Endothelial cell of umbilical vein (primary cell): ENCODE results near the gene HECTD1. TPM values are rescaled to one million over a fixed set of nuclear protein-coding genes. Genes with fewer than 3 reads are reported as not detected.
"Not testable (repeated sequence)": the region's sequence is repeated elsewhere in the genome, so short reads cannot be mapped to it uniquely, and the experiment has no call there.

Experiments used
- BruUV-seq: library from RNA; stranded (reverse); fragments of 400-500 nt; replicated peaks from 2 replicates; lab custom pipeline; 2021; lab: Mats Ljungman, UMichigan
- CTCF ChIA-PET: fragments of 300-600, 350-600 bp; sonication (Branson Sonifier 250); formaldehyde crosslinking; loops from one replicate; lab custom pipeline; 2021; ENCODE audit warnings: antibody characterized with exemption, inconsistent platforms; lab: Charles Lee
- POLR2A ChIA-PET: fragments of 300-600, 350-600 bp; sonication (Branson Sonifier 250); formaldehyde crosslinking; loops from one replicate; lab custom pipeline; 2021; ENCODE audit warnings: antibody characterized with exemption, inconsistent platforms; lab: Charles Lee
- DNase-seq: peaks from one replicate; pipeline ENCODE4 v3.0.0-alpha.2; 2011; ENCODE audit warnings: low read depth, low spot score
- FAIRE-seq: peaks from 2 replicates; lab custom pipeline; 2011; peaks lifted over from hg19 to GRCh38; lab: Jason Lieb, UNC
- H2AFZ ChIP-seq: 2 replicates; pipeline ENCODE4 v1.6.0; 2012; ENCODE audit warnings: low read depth, low read length, control low read depth, inconsistent platforms
- H3K27ac ChIP-seq: 2 replicates; pipeline ENCODE4 v1.5.1; 2011; ENCODE audit warnings: low read depth, mild to moderate bottlenecking, control low read depth, low read length, moderate library complexity; ENCODE audit not compliant: insufficient read depth
- H3K27me3 ChIP-seq, 2 experiments: 2 replicates each; pipeline versions ENCODE4 v1.6.0 to v1.6.1; 2011; ENCODE audit warnings: low read length in 2 of 2, mixed read lengths in 1 of 2; ENCODE audit not compliant: control insufficient read depth in 2 of 2, insufficient read depth in 2 of 2
- H3K36me3 ChIP-seq, 2 experiments: 2 replicates in 1 of 2; 3 replicates in 1 of 2; pipeline ENCODE4 v1.5.1; 2011; ENCODE audit warnings: low read length in 2 of 2, mild to moderate bottlenecking in 1 of 2, moderate library complexity in 1 of 2; ENCODE audit not compliant: control insufficient read depth in 2 of 2, insufficient read depth in 2 of 2; ENCODE audit errors: extremely low read depth in 1 of 2
- H3K4me1 ChIP-seq: 3 replicates; pipeline ENCODE4 v1.5.1; 2011; ENCODE audit warnings: mild to moderate bottlenecking, low read length; ENCODE audit not compliant: control insufficient read depth, insufficient read depth; ENCODE audit errors: extremely low read depth
- H3K4me2 ChIP-seq: 2 replicates; pipeline ENCODE4 v1.6.1; 2011; ENCODE audit warnings: low read length, control low read depth, mixed read lengths; ENCODE audit not compliant: insufficient read depth
- H3K4me3 ChIP-seq, 3 experiments: fragments of 200-600 bp in 1 of 3; sonication (generic), shearing (Covaris generic) in 1 of 3; replicated peaks in 1 of 3; 2 replicates each; pipeline ENCODE4 v1.5.1; 2011 to 2016; ENCODE audit warnings: control low read depth in 3 of 3, low read length in 3 of 3, mild to moderate bottlenecking in 2 of 3, inconsistent platforms in 1 of 3, low read depth in 1 of 3, moderate library complexity in 1 of 3; ENCODE audit not compliant: insufficient read depth in 1 of 3
- H3K79me2 ChIP-seq: 2 replicates; pipeline ENCODE4 v1.6.0; 2012; ENCODE audit warnings: low read length, inconsistent platforms; ENCODE audit not compliant: control insufficient read depth, insufficient read depth
- H3K9ac ChIP-seq: replicated peaks from 2 replicates; pipeline ENCODE3; 2011; ENCODE audit warnings: low read length, control low read depth; ENCODE audit not compliant: insufficient read depth; ENCODE audit errors: extremely low read depth
- H3K9me1 ChIP-seq: replicated peaks from 3 replicates; pipeline ENCODE4 v1.6.0; 2011; ENCODE audit warnings: mild to moderate bottlenecking, low read length; ENCODE audit not compliant: control insufficient read depth, insufficient read depth; ENCODE audit errors: extremely low read depth
- H3K9me3 ChIP-seq: replicated peaks from 2 replicates; pipeline ENCODE4 v1.5.1; 2012; ENCODE audit warnings: low read length, inconsistent platforms; ENCODE audit not compliant: control insufficient read depth, insufficient read depth
- H4K20me1 ChIP-seq: replicated peaks from 2 replicates; pipeline ENCODE3; 2011; ENCODE audit warnings: mild to moderate bottlenecking, low read length; ENCODE audit not compliant: control insufficient read depth, insufficient read depth; ENCODE audit errors: extremely low read depth
- EZH2 ChIP-seq: IDR thresholded peaks from 2 replicates; pipeline ENCODE4 v1.6.1; 2012; ENCODE audit warnings: borderline replicate concordance, low read depth, mild to moderate bottlenecking, moderate library complexity, low read length, inconsistent platforms; ENCODE audit not compliant: severe bottlenecking
- FOS ChIP-seq: IDR thresholded peaks from 2 replicates; pipeline ENCODE4 v1.6.1; 2011; ENCODE audit warnings: mild to moderate bottlenecking, low read length, moderate library complexity, borderline replicate concordance; ENCODE audit not compliant: insufficient read depth
- GATA2 ChIP-seq: IDR thresholded peaks from 2 replicates; pipeline ENCODE4 v1.7.0; 2011; ENCODE audit warnings: low read depth, mild to moderate bottlenecking, moderate library complexity, mixed read lengths, low read length; ENCODE audit not compliant: insufficient read length, insufficient read depth
- JUN ChIP-seq: IDR thresholded peaks from 2 replicates; pipeline ENCODE4 v1.6.1; 2011; ENCODE audit warnings: borderline replicate concordance, low read depth; ENCODE audit not compliant: insufficient read length, insufficient read depth
- MYC ChIP-seq: IDR thresholded peaks from one replicate; pipeline ENCODE4 v1.6.1; 2011; ENCODE audit warnings: mild to moderate bottlenecking, low read depth, low read length
- POLR2A ChIP-seq: IDR thresholded peaks from 2 replicates; pipeline ENCODE4 v1.6.1; 2012; ENCODE audit warnings: low read depth, mild to moderate bottlenecking, control low read depth, low read length
- POLR2AphosphoS5 ChIP-seq: IDR thresholded peaks from 2 replicates; pipeline ENCODE4 v1.6.1; 2012; ENCODE audit warnings: low read depth, mild to moderate bottlenecking, control low read depth, low read length, moderate library complexity; ENCODE audit not compliant: insufficient read depth
- dilution Hi-C: fragments of 300-500 bp; cut with MboI; formaldehyde crosslinking; loops from one replicate; pipeline ENCODE4 v1.15.0; 2019; ENCODE audit warnings: low sequenced_read_pairs; ENCODE audit not compliant: extremely low pct_ligation_motif_present
- intact Hi-C: fragments of 100-400 bp; cut with micrococcal nuclease; formaldehyde crosslinking; loops from one replicate; pipeline ENCODE4 v1.10.0; 2022
- polyA plus RNA-seq, 4 experiments: library from polyadenylated mRNA; depleted of rRNA in 3 of 4; stranded (reverse) in 3 of 4; unstranded in 1 of 4; fragments of >200 nt; gene quantifications; 2 replicates each; pipeline versions ENCODE4 v1.2.1 to v1.2.3, GENCODE V29; 2011 to 2012; ENCODE audit warnings: missing spikeins in 1 of 4
- total RNA-seq: library from RNA; stranded (reverse); gene quantifications from 2 replicates; pipeline ENCODE4 v1.2.3, GENCODE V29; 2021
- TF ChIP-seq, protein P1 (sequence below): IDR thresholded peaks from 2 replicates; pipeline ENCODE4 v1.6.1; 2011; ENCODE audit not compliant: insufficient read depth, insufficient read length
- TF ChIP-seq, protein P2 (sequence below), 2 donors: IDR thresholded peaks; 1 replicate in 1 of 2; 2 replicates in 1 of 2; pipeline ENCODE4 v1.5.1; 2011; ENCODE audit warnings: low read length in 2 of 2, mild to moderate bottlenecking in 2 of 2, moderate library complexity in 2 of 2, control low read depth in 1 of 2, inconsistent platforms in 1 of 2, low read depth in 1 of 2; ENCODE audit not compliant: insufficient read depth in 1 of 2; ENCODE audit errors: extremely low read depth in 1 of 2

Gene HECTD1
- total and polyA plus RNA-seq, 2 donors (not counting 3 experiments of a cell fraction or from before 2014, with no cell fraction given): 67.9 to 181 TPM

DNA sequence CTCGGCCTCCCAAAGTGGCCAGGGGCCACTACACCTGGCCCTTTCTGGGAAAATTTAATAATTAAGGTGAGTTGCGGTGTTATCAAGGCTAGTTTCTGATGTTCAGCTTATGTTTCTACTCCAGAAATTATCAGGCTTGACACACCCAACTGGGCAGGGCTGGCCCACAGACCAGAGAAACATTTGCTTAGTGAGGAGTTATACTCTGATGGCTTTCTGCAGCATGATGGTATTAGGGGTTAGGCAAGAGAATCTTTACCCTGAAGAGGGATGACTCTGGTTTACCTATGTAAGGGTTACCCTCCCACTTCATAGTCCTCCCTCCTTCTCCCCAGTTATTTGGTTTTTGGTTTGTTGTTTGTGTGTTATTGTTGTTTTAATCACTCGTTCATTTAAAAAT is 24.5 kb upstream of the HECTD1 start:
- ChIA-PET POLR2A (no interaction called here), CTCF (interaction anchor here (1.4 kb wide), 1 partner anchor 9 kb away, joined by 3 read pairs; no protein-coding TSS in a partner anchor)
- BruUV-seq: no TSS peak

DNA sequence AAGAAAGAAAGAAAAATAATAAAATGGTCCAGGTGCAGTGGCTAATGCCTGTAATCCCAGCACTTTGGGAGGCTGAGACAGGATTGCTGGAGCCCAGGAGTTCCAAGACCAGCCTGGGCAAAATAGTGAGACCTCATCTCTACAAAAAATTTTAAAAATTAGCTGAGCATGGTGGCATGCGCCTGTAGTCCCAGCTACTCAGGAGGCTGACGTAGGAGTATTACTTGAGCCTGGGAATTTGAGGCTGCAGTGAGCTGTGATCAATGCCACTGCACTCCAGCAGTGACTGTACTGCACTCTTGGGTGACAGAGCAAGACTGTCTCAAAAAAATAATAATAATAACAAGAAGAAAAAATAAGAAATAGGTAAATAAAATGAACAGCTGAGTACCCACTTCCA is 23.7 kb upstream of the HECTD1 start:
- dilution Hi-C loops, H4K20me1 ChIP-seq, H3K27me3 ChIP-seq, intact Hi-C loops, H3K9ac ChIP-seq, H3K36me3 ChIP-seq, BruUV-seq, H3K27ac ChIP-seq, FAIRE-seq, H3K4me3 ChIP-seq, H3K4me2 ChIP-seq, H3K4me1 ChIP-seq, H3K79me2 ChIP-seq, H2AFZ ChIP-seq, DNase-seq, H3K9me3 ChIP-seq, H3K9me1 ChIP-seq: not testable (repeated sequence)
- CTCF ChIA-PET: interaction anchor here (1.2 to 1.4 kb wide), 3 partner anchors 9 to 32 kb away, joined by 3 read pairs; no protein-coding TSS in a partner anchor
- POLR2A ChIA-PET: interaction anchor here (0.8 kb wide), 1 partner anchor 205 kb away, joined by 5 read pairs; no protein-coding TSS in a partner anchor

More for the DNA sequence above, 24.5 kb upstream of the HECTD1 start:
- no peak overlapping the region for H3K4me2 ChIP-seq
- no peaks in the 10 kb centered on the region for H3K36me3 ChIP-seq
- dilution Hi-C loops: no loop called here
- H3K79me2 ChIP-seq: no peaks in the 10 kb centered on the region
- H3K9me1 ChIP-seq: no peaks in the 10 kb centered on the region
- no peak overlapping the region for H3K27ac ChIP-seq
- intact Hi-C loops: no loop called here
- no peaks in the 10 kb centered on the region for H3K4me1 ChIP-seq
- H3K9ac ChIP-seq: no peak overlapping the region
- H3K4me3 ChIP-seq: no peak overlapping the region
- H4K20me1 ChIP-seq: no peaks in the 10 kb centered on the region
- no peak overlapping the region for H2AFZ ChIP-seq
- TF ChIP-seq EZH2 (no peak), POLR2A (no peak), POLR2AphosphoS5 (no peak), JUN (no peak), FOS (no peak), MYC (no peak), GATA2 (no peak)
- TF ChIP-seq, protein P1, sequence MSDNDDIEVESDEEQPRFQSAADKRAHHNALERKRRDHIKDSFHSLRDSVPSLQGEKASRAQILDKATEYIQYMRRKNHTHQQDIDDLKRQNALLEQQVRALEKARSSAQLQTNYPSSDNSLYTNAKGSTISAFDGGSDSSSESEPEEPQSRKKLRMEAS: no peak
- TF ChIP-seq, protein P2, sequence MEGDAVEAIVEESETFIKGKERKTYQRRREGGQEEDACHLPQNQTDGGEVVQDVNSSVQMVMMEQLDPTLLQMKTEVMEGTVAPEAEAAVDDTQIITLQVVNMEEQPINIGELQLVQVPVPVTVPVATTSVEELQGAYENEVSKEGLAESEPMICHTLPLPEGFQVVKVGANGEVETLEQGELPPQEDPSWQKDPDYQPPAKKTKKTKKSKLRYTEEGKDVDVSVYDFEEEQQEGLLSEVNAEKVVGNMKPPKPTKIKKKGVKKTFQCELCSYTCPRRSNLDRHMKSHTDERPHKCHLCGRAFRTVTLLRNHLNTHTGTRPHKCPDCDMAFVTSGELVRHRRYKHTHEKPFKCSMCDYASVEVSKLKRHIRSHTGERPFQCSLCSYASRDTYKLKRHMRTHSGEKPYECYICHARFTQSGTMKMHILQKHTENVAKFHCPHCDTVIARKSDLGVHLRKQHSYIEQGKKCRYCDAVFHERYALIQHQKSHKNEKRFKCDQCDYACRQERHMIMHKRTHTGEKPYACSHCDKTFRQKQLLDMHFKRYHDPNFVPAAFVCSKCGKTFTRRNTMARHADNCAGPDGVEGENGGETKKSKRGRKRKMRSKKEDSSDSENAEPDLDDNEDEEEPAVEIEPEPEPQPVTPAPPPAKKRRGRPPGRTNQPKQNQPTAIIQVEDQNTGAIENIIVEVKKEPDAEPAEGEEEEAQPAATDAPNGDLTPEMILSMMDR (IDR thresholded peaks at IDR 0.05; ENCODE audit: extremely low read depth in 1 of 2, insufficient read depth in 1 of 2, low read depth in 1 of 2, low read length in 2 of 2): no peak
- H3K27me3 ChIP-seq: no peaks in the 10 kb centered on the region
- FAIRE-seq (no peak), DNase-seq (no peak)
- H3K9me3 ChIP-seq: no peaks in the 10 kb centered on the region
